HG03025 (cell line): ENCODE data around the gene PAM.

Experiments used
- ATAC-seq: cut with Tn5 transposase; IDR thresholded peaks from one replicate; pipeline ENCODE4 v1.9.1; 2021; ENCODE audit warnings: mild to moderate bottlenecking, moderate library complexity; ENCODE audit not compliant: unreplicated experiment, low FRiP score

PAM gene

GRCh38 chr5:102922799-102923477 lies 167.8 kb downstream of the PAM start:
- ATAC-seq = no peak

GRCh38 chr5:102924963-102925362 lies 169.9 kb downstream of the PAM start:
- ATAC-seq = peak; percentile 52

GRCh38 chr5:102927007-102927406 lies 171.9 kb downstream of the PAM start:
- ATAC-seq = no peak

DNA sequence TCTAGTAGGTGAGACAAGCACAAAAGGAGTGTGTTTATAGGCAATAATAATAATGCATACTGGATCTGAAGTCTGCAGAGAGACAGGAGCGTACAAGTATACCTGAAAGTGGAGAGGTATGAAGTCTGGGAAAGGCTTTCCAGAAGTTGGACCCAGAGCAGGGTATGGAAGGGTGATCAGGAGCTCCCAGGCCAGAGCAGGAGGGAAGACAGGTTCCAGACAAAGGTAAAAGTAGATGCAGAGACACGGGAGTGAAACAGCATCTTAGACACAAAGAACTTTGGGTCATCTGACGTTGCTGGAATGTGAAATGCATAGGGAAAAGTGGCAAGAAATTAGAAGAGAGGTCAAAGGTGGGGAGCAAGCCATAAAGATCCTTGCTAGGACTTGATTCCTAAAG lies 175.1 kb downstream of the PAM start:
- no peak for ATAC-seq

DNA sequence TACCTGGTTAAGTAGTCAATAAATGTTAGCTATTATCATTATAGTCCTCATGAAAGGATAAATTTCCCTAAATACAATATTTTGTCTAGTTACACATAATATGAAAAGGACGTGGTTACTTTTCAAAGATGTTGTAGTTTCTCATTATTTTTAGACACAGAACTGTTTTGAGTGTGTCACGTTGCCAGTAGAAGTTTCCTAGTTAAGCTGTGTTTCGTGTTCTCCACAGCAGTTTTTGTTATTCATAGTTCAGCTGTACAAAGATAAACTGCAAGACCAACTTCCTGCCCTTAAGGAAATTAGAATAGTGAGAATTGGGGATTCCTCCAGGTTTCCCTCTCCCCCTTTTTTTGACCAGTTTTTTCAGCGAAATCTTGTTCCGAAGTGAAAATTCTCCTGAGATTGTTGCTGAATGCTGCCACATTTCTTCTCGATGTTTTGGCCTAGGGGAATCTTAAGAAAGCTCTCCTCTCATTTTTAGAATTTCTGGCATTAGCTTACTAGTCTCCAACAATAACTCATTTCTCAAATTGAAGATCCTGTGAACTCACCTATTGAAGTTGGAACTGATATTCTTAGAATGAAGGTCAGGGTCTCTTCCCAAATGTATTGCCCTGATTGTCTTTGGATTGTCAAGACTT lies 176.1 kb downstream of the PAM start:
- ATAC-seq = no peak

DNA sequence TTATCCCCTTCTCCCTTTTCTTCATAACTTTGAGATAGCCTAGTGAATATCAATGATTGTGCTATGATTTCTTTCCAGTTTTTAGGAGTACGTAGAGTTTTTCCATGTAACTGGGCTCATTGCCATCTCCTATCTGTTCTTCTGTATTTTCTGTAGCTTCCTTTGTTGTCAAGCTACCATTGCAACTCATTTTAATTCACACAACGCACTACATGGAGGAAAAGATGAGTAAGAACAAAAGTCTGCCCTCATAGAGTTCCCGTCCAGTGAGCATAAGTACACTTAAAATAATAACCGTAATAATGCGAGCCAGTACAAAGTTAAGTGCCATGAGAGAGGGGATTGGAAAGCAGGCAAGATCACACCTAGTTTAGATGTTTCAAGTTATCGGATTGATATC lies 177.7 kb downstream of the PAM start:
- no peak for ATAC-seq

DNA sequence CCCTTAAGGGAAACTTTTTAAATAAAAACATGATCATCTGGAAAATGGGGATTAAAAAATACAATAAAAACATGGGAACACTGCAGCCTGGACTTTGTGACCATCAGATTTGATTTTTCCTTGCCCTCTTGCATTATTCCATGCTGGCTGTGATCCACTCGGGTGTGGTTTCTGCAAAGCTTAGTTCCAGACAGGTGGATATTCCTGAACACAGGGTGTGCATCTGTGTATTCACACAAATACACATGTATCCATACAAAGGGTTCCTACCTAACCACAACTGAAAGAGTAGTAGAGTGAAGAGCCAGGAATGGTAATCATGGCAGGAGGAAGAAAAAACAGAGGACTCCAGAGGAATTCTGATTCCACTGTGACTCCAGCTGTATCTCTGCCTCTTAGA lies 178.2 kb downstream of the PAM start:
- ATAC-seq = no peak

- no peak for ATAC-seq
Observed at GRCh38 chr5:102933721-102934459, 178.8 kb downstream of the PAM start.

DNA sequence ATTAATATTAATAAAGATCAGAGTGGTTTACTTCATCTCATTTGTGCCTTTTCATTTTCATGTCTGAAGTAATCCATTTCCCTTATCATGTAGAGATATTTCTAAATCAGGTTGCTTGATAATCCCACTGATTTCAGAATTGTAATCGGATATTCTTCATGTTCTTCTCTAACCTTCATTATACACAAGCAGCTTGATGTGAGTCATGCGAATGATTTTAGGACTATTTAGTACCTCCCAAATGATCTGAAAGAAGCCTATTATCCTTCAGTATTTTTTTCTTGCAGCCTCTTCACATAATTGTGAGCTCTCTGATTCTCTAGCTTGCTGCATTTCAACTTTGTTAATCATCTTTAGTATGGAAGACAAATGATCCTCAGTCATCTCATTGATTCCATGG lies 182.8 kb downstream of the PAM start:
- no peak for ATAC-seq

GRCh38 chr5:102941111-102941510 lies 186.0 kb downstream of the PAM start:
- no peak for ATAC-seq

- no peak for ATAC-seq
Observed at GRCh38 chr5:102946414-102946813, 191.3 kb downstream of the PAM start.

DNA sequence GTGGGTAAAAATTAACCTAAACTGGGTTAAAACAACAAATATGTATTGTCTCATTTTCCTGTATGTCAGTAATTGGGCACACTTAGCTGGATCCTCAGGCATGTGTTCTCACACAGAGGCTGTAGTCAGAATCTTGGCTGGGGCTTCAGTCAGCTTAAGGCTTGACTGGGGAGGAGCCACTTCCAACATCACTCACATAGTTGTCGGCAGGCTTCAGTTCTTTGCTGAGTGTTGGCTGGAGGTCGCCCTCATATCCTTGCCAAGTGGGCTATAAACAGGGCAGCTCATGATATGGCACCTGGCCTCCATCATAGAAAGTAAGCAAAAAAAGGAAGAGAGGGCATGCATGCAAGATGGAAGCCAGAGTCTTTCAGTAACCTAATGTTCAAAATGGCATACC lies 191.9 kb downstream of the PAM start:
- no peak for ATAC-seq

- no peak for ATAC-seq
Observed at GRCh38 chr5:102955488-102955887, 200.4 kb downstream of the PAM start.

GRCh38 chr5:102956599-102956998 lies 201.5 kb downstream of the PAM start:
- ATAC-seq = no peak

- ATAC-seq = no peak
Observed at GRCh38 chr5:102957141-102957540, 202.0 kb downstream of the PAM start.

GRCh38 chr5:102958481-102959011 lies 203.4 kb downstream of the PAM start:
- ATAC-seq = no peak

GRCh38 chr5:102959055-102959454 lies 203.9 kb downstream of the PAM start:
- ATAC-seq = no peak

GRCh38 chr5:102961671-102962070 lies 206.6 kb downstream of the PAM start:
- no peak for ATAC-seq

- no peak for ATAC-seq
Observed at GRCh38 chr5:102965653-102966052, 210.5 kb downstream of the PAM start.

GRCh38 chr5:102969641-102970040 lies 214.5 kb downstream of the PAM start:
- no peak for ATAC-seq

DNA sequence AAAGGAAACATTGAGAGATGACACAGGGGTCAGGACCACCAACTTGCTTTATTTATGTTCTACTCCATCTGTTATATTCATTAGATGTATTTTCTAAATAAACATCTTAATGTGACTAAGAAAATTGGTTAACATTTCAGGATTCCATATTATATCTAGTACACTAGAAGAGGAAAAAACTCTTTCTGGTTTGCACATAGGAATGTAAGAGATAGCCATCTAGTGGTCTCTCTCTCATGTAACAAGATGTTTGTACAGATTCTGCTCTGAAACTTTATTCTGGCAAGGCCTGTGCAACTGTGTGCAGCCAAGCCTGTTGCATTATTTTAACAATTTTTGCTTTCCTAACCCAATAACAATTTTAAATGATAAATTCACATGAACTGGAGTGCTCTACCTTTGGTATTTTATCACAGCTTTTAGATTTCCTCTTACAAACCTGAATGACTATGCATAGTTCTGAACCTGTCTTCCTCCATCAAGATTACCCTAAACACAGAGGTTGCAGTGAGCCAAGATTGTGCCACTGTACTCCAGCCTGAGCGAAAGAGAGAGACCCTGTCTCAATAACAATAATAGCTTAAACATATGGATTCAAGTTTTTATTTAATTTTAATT lies 216.7 kb downstream of the PAM start:
- ATAC-seq = peak; percentile 57
